ENCODE measurements around the gene HOXD4. TPM values are rescaled to one million over a fixed set of nuclear protein-coding genes. Genes with fewer than 3 reads are reported as not detected.

HOXD4 gene
- total RNA-seq, 1 experiment from 2014 or later: 0.61 TPM

GRCh38 chr2:176103194-176103593 lies 48.2 kb upstream of the HOXD4 start:
- RAD21 ChIA-PET (ENCODE audit: low non-redundant PET in 1 of 2, low total read pairs in 2 of 2, uncharacterized antibody in 2 of 2, unreplicated experiment in 2 of 2): no interaction called here

More at GRCh38 chr2:176103194-176103593, 48.2 kb upstream of the HOXD4 start:
- H3K9me2 ChIP-seq (ENCODE audit: insufficient read depth): no peaks in the 10 kb centered on the region
- no peaks in the 10 kb centered on the region for H3K79me2 ChIP-seq (ENCODE audit: insufficient read depth, low read length)
- no peak for TF ChIP-seq ATF3 (IDR thresholded peaks at IDR 0.05)
- TF ChIP-seq ELF1 (IDR thresholded peaks at IDR 0.05; ENCODE audit: borderline replicate concordance, low read depth): no peak
- no peak for TF ChIP-seq MAX (IDR thresholded peaks at IDR 0.05)
- no peak for TF ChIP-seq RAD21 (IDR thresholded peaks at IDR 0.05; ENCODE audit: low read depth)
- TF ChIP-seq YY1 (IDR thresholded peaks at IDR 0.05; ENCODE audit: extremely low read depth, insufficient replicate concordance, low read depth, low read length): no peak
- TF ChIP-seq JUND (IDR thresholded peaks at IDR 0.05): no peak
- TF ChIP-seq EZH2 (IDR thresholded peaks at IDR 0.05): no peak
- TF ChIP-seq CBX3 (IDR thresholded peaks at IDR 0.05; ENCODE audit: low read depth): no peak
- no peak for TF ChIP-seq CEBPB (IDR thresholded peaks at IDR 0.05; ENCODE audit: low read depth)
- TF ChIP-seq POLR2AphosphoS5 (IDR thresholded peaks at IDR 0.05; ENCODE audit: low read depth, low read length): no peak
- no peak for TF ChIP-seq POLR2A (IDR thresholded peaks at IDR 0.05; ENCODE audit: borderline replicate concordance, extremely low read depth, insufficient read depth, insufficient read length)
- TF ChIP-seq ZFX (IDR thresholded peaks at IDR 0.05): no peak
- no peak for TF ChIP-seq SIN3A (IDR thresholded peaks at IDR 0.05; ENCODE audit: low read depth)
- no peak for TF ChIP-seq FOSL1 (IDR thresholded peaks at IDR 0.05; ENCODE audit: low read depth)
- no peak for TF ChIP-seq EZH2phosphoT487 (IDR thresholded peaks at IDR 0.05; ENCODE audit: borderline replicate concordance)
- TF ChIP-seq TCF7L2 (IDR thresholded peaks at IDR 0.05; ENCODE audit: borderline replicate concordance, extremely low read depth, insufficient read depth, insufficient read length): no peak
- no peak for TF ChIP-seq ZNF274 (IDR thresholded peaks at IDR 0.05; ENCODE audit: low read depth, low read length)
- no peak for TF ChIP-seq EGR1 (IDR thresholded peaks at IDR 0.05; ENCODE audit: low read depth)
- no peak for TF ChIP-seq SRF (IDR thresholded peaks at IDR 0.05; ENCODE audit: low read depth)
- H3K9ac ChIP-seq (ENCODE audit: low read length): no peak overlapping the region
- H3K4me3 ChIP-seq (replicated peaks in 1 of 2; ENCODE audit: low read depth in 1 of 2, low read length in 2 of 2): no peak overlapping the region
- H3K4me1 ChIP-seq (ENCODE audit: control insufficient read depth in 1 of 2, insufficient read depth in 2 of 2, low read length in 2 of 2): peaks cover 0 to 12% of the 10 kb centered on the region in 2 experiments; a peak in 1 of 4 replicates
- no peaks in the 10 kb centered on the region for H3K9me3 ChIP-seq (ENCODE audit: control insufficient read depth in 1 of 2, insufficient read depth in 1 of 2, low read depth in 1 of 2, low read length in 2 of 2)
- DNase-seq (ENCODE audit: low read depth, low spot score) (no peak), ATAC-seq (no peak)
- POLR2A ChIA-PET: no interaction called here
- H2AFZ ChIP-seq (ENCODE audit: low read depth, low read length, poor library complexity, severe bottlenecking): no peak overlapping the region
- intact Hi-C loops (cut with micrococcal nuclease): no loop called here
- CTCF ChIA-PET: no interaction called here
- no TSS peak for BruUV-seq (replicated peaks)
- H3K4me2 ChIP-seq (ENCODE audit: low read length): no peak overlapping the region
- no peak overlapping the region for H3K27ac ChIP-seq (ENCODE audit: low read depth, low read length)
- no peaks in the 10 kb centered on the region for H3K36me3 ChIP-seq (ENCODE audit: control insufficient read depth in 1 of 2, insufficient read depth in 2 of 2, low read length in 2 of 2)
- no peaks in the 10 kb centered on the region for H4K20me1 ChIP-seq (ENCODE audit: insufficient read depth)
- no peaks in the 10 kb centered on the region for H3K27me3 ChIP-seq (ENCODE audit: insufficient read depth, low read length)
